ENCODE measurements around the gene SPAM1.

- TF ChIP-seq, protein P1, sequence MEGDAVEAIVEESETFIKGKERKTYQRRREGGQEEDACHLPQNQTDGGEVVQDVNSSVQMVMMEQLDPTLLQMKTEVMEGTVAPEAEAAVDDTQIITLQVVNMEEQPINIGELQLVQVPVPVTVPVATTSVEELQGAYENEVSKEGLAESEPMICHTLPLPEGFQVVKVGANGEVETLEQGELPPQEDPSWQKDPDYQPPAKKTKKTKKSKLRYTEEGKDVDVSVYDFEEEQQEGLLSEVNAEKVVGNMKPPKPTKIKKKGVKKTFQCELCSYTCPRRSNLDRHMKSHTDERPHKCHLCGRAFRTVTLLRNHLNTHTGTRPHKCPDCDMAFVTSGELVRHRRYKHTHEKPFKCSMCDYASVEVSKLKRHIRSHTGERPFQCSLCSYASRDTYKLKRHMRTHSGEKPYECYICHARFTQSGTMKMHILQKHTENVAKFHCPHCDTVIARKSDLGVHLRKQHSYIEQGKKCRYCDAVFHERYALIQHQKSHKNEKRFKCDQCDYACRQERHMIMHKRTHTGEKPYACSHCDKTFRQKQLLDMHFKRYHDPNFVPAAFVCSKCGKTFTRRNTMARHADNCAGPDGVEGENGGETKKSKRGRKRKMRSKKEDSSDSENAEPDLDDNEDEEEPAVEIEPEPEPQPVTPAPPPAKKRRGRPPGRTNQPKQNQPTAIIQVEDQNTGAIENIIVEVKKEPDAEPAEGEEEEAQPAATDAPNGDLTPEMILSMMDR (IDR thresholded peaks at IDR 0.05), result no peak
- no peak for TF ChIP-seq ZFX (IDR thresholded peaks at IDR 0.05; ENCODE audit: borderline replicate concordance)
Measured at GRCh38 chr7:123998921-123999320, 73.9 kb downstream of the SPAM1 start.
